HAP-1 (cell line): ENCODE results near the gene MGAT4C.

Experiments used
- DNase-seq, 2 experiments: peaks; one replicate each; pipeline ENCODE4 v3.0.0-alpha.2; 2016 to 2020; ENCODE audit warnings: low spot score in 2 of 2
- H3K27me3 ChIP-seq: fragments of 250-450 bp; sonication (Bioruptor Pico); 2 replicates; pipeline ENCODE4 v1.5.1; 2020; ENCODE audit warnings: low read depth, mild to moderate bottlenecking, moderate library complexity
- H3K36me3 ChIP-seq: fragments of 250-450 bp; sonication (Bioruptor Pico); replicated peaks from 2 replicates; pipeline ENCODE4 v1.5.1; 2020; ENCODE audit warnings: mild to moderate bottlenecking
- H3K4me1 ChIP-seq: fragments of 250-450 bp; sonication (Bioruptor Pico); 2 replicates; pipeline ENCODE4 v1.5.1; 2020; ENCODE audit warnings: mild to moderate bottlenecking
- H3K4me3 ChIP-seq: fragments of 250-450 bp; sonication (Bioruptor Pico); 2 replicates; pipeline ENCODE4 v1.5.1; 2020; ENCODE audit warnings: mild to moderate bottlenecking, moderate library complexity
- H3K9me3 ChIP-seq: fragments of 250-450 bp; sonication (Bioruptor Pico); 2 replicates; pipeline ENCODE4 v1.5.1; 2020; ENCODE audit warnings: mild to moderate bottlenecking, moderate library complexity
- in situ Hi-C: fragments of 300-500 bp; cut with MboI; formaldehyde crosslinking; loops from 3 replicates; pipeline ENCODE4 v1.14.3; 2020; ENCODE audit warnings: low sequenced_read_pairs, inconsistent platforms, mixed read lengths

The MGAT4C gene

DNA sequence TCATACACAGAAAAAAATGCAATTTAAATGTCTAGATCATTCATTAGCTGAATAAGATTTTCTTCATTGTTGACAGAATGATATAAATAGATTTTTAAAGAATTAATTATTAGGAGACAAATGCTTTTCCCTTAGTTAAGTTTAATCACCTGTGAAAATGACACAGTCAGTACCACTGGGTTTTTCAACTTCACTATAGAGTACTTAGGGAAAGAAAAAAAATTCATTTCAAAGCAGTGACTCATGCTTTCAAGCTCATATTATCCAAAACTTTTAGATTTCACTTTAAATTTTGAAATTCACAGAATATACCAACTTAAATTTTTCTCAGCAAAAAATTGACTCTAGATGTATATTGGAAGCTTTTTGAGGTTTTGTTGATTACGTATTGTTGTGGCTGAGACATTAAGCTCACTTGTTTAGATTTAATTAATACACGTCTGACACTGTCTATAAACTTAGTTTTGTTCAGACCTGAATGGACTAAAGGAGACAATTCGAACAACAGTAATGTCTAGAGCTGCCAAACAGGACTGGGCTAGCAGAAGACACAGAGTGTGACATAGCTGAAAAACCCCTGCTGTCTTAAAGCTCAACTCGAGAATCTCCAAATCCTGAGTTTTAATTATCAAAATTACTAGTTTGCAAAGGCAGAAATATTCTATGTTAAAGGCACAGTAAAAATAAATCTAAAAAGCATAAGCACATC is 1.6 kb downstream of the MGAT4C start:
- in situ Hi-C loops, result no loop called here
- H3K4me1 ChIP-seq, result no peaks in the 10 kb centered on the region; the same call in 1 of the 2 replicates
- H3K9me3 ChIP-seq, result no peaks in the 10 kb centered on the region
- H3K27me3 ChIP-seq, result no peaks in the 10 kb centered on the region
- DNase-seq, result no peak
- no peak overlapping the region for H3K4me3 ChIP-seq
- no peaks in the 10 kb centered on the region for H3K36me3 ChIP-seq

DNA sequence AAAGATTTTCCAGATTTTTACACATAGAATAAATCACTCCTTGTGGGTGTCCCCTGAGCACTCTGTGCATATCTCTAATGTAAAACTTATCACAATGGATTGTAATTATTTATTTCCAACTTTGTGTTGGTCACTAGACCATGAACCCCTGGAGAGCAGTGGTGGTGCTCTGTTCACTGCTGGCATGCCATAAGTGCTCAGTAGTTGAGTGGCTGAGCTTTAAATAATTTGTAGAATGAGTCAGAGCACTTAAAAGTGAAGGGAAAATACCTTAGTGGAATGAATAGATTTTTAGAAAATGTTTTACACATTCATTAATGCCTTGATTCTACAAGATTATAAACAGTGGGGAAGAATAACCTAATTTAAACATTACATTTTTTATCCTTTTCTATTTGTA is 6.3 kb downstream of the MGAT4C start:
- Histone ChIP-seq H3K4me1 (no peaks in the 10 kb centered on the region), H3K27me3 (no peaks in the 10 kb centered on the region), H3K4me3 (no peak overlapping the region), H3K9me3 (no peaks in the 10 kb centered on the region), H3K36me3 (no peaks in the 10 kb centered on the region)
- no peak for DNase-seq
- in situ Hi-C loops, result no loop called here

DNA sequence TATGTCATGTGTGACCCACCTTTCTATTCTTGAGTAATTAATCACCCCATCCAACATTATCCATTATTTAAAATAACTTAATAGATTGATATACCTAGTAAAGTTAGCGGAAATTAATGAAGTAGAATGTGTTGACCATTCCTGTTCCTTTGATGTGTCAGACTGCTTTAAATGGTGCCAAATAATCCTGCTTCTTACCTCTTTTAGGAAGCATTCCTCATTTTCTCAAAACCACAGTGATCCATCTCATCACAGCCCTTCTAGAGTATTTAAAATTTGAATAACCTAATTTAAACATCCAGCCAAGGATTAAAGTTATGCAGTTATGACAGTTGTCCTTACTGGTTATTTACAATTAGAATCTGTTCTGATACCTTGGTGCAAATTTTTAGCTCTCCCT is 6.9 kb downstream of the MGAT4C start:
- no peaks in the 10 kb centered on the region for H3K9me3 ChIP-seq
- no peak overlapping the region for H3K4me3 ChIP-seq
- in situ Hi-C loops, result no loop called here
- no peaks in the 10 kb centered on the region for H3K27me3 ChIP-seq
- H3K4me1 ChIP-seq, result no peaks in the 10 kb centered on the region
- H3K36me3 ChIP-seq, result no peaks in the 10 kb centered on the region
- no peak for DNase-seq

DNA sequence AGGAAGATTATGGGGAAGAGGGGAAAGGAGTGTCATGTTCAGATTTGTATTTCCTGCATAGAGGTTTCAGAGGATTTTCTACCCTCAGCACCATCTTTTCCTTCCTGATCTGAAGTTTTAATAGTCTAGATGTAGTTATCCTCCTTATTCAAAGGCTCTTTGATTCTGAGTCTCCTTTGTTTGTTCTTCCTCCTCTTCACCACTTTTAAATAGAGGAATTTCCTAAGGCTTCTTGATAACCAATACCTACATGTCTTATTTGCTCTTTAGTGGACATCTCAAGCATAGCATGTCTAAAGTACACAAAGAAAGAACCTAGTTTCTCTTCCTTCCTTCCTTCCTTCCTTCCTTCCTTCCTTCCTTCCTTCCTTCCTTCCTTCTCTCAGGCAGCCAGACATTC is 8.3 kb downstream of the MGAT4C start:
- in situ Hi-C loops, result no loop called here

DNA sequence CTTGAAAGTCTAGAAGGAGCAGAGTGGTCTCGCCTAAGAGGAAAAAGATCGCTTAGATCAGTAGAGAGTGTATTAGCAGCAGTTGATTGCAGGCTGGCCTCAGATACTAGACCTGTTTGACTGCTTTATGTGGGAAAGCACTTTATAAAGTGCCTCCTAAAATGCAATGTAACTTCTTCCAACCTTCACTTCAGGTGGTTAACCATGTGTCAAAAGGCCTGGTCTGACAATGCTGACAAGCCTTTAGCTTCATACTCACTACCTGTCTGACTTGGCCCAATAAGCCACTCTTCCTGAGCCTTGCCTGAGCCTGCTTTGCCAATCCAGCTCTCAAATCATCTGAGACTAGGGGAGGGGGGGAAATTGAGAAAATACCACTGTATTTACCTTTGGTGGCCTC is 14.6 kb downstream of the MGAT4C start:
- in situ Hi-C loops, result no loop called here
- Histone ChIP-seq H3K4me1 (no peaks in the 10 kb centered on the region), H3K27me3 (no peaks in the 10 kb centered on the region), H3K36me3 (no peaks in the 10 kb centered on the region), H3K4me3 (no peak overlapping the region), H3K9me3 (no peaks in the 10 kb centered on the region)
- DNase-seq, result no peak

More for the DNA sequence above, 8.3 kb downstream of the MGAT4C start:
- Histone ChIP-seq H3K27me3 (no peaks in the 10 kb centered on the region), H3K4me3 (no peak overlapping the region), H3K9me3 (no peaks in the 10 kb centered on the region), H3K4me1 (no peaks in the 10 kb centered on the region), H3K36me3 (no peaks in the 10 kb centered on the region)
- DNase-seq, result no peak

DNA sequence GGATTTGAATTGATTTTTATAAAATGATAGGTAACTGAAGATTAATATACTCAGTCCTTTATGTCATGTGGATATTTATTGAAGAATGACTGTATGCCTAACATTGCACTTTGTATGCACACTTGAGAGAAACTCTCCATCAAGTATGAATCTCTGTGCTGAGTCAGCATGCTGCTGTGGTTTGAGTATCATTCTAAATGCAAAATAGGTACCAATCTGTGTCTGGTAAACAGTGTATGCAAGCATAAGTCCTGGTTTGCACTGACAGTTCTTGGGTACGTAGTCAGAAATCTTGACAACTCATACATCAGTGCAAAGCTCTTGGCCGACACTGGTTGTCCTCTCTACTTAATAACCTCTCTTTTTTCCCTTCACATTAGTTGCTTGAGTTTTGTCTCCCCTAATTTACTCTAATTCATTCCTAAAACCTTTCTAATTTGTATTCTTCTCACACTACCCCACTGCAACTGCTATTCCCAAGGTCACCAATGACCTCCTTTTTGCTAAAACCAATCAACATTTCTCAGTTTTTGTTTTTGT is 21.8 kb downstream of the MGAT4C start:
- Histone ChIP-seq H3K9me3 (no peaks in the 10 kb centered on the region), H3K4me3 (no peak overlapping the region), H3K36me3 (no peaks in the 10 kb centered on the region), H3K4me1 (peaks cover 8% of the 10 kb centered on the region; the same call in 1 of the 2 replicates), H3K27me3 (no peaks in the 10 kb centered on the region)
- in situ Hi-C loops, result no loop called here
- no peak for DNase-seq

DNA sequence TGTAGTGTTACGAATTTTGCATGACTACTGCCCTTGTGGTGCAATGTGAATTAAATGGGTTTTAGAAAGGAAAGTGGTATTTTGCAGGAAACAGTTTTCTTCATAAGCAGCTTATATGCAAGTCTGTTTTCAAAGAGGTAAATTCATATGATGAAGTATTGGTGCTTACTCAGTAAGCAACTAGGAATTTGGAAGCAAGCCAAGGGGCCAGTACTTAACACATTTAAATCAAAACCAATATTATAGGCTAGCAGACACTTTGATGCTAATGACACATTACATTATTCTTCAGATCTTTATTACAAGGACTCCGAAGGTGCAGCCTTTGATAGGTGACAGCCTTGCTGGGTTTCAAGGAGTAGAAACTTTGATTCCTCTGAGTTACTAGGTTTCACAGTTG is 23.1 kb downstream of the MGAT4C start:
- peak; percentile 8 to 45 for DNase-seq
- Histone ChIP-seq H3K27me3 (no peaks in the 10 kb centered on the region), H3K4me1 (peaks cover 8% of the 10 kb centered on the region; the same call in 1 of the 2 replicates), H3K9me3 (no peaks in the 10 kb centered on the region), H3K36me3 (no peaks in the 10 kb centered on the region), H3K4me3 (no peak overlapping the region)
- in situ Hi-C loops, result no loop called here

DNA sequence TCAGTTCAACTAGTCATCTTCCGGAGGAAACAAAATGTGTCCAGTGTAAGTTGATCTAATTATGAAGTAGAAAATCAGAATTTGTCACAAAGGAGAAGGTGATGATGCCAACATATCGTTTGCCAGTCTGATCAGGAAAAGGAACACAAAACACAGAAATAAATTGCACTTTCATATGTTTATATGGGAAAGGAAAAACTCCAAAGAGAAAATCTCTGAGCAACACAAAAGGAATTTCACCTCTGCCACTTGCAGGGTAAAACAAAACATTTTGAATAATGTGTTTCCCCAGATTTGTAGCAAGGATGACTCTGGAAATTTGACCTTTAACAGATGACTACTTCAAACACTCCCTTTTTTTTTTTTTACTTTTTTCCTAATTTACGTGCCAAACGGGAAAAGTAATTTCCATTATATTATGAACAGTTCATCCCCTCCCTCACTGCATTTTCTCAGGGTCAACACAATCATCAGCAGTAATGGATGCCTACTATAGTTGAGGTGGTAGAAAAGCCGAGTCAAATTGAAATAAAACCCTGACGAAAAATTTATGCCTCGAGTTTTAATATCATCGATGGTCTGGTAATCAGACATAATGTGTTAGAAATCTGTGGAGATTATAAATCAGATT is 25.6 kb downstream of the MGAT4C start:
- H3K36me3 ChIP-seq, result no peaks in the 10 kb centered on the region
- H3K9me3 ChIP-seq, result no peaks in the 10 kb centered on the region
- in situ Hi-C loops, result no loop called here
- no peaks in the 10 kb centered on the region for H3K27me3 ChIP-seq
- peaks cover 8% of the 10 kb centered on the region; the same call in 1 of the 2 replicates for H3K4me1 ChIP-seq
- H3K4me3 ChIP-seq, result no peak overlapping the region
- no peak for DNase-seq

DNA sequence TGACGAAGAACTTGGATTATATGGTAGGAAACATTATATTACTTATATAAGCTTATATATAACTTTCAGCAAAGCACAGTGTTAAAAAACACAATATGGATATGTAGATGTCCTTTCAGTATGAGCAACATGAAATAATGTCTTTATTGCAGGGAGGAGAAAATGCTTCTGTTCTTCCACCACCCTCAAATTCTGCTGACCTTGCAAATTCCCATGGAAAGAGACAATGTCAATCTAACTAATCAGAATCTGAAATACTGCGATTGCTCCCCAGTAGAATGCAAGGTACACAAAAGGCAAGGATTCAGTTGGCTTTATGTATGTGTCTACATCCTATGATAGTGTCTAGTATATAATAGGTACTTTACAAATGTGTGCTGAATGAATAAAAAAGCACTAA is 26.4 kb downstream of the MGAT4C start:
- no peak for DNase-seq
- H3K36me3 ChIP-seq, result no peaks in the 10 kb centered on the region
- in situ Hi-C loops, result no loop called here
- no peak overlapping the region for H3K4me3 ChIP-seq
- peaks cover 8% of the 10 kb centered on the region; the same call in 1 of the 2 replicates for H3K4me1 ChIP-seq
- no peaks in the 10 kb centered on the region for H3K9me3 ChIP-seq
- no peaks in the 10 kb centered on the region for H3K27me3 ChIP-seq

DNA sequence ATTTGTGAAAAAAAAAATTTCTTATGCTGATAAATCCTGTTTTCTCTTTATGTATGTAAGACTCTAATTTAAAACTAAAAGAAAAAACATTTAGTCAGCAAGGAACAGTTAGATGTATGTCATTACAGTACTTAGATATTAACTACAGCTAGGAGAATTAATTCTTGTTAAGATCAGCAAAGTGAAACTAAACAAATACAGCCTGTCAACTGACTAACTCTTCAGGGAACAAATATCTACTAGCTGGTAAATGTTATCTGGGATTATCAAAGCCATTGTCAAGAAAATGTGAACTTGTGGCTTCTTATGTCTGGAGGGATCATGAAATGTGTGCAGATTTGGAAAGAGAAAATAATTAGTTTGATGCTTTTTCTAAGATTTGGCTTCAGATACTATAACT is 27.5 kb downstream of the MGAT4C start:
- no peaks in the 10 kb centered on the region for H3K36me3 ChIP-seq
- H3K4me1 ChIP-seq, result peaks cover 8% of the 10 kb centered on the region; the same call in 1 of the 2 replicates
- no peak for DNase-seq
- H3K27me3 ChIP-seq, result no peaks in the 10 kb centered on the region
- in situ Hi-C loops, result no loop called here
- H3K9me3 ChIP-seq, result no peaks in the 10 kb centered on the region
- H3K4me3 ChIP-seq, result no peak overlapping the region

DNA sequence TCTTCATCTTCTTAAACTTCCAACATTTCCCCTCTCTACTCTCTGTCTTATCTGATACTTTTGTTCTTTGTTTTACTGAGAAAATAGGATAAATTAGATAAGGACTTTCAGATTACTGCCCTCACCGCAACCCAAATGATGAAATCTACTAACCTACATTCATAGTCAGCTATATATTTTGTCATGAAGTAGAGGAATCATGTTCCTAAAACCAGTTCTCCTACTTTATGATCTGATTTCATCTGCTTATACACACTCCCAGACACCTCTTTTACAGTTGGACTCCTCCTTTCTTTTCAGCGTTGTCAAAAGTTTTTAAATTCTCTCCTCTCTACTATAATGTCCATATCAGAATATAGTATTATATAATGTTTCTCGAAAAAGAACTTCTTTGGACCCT is 29.7 kb downstream of the MGAT4C start:
- H3K4me3 ChIP-seq, result no peak overlapping the region
- no peaks in the 10 kb centered on the region for H3K9me3 ChIP-seq
- no peak for DNase-seq
- in situ Hi-C loops, result no loop called here
- no peaks in the 10 kb centered on the region for H3K27me3 ChIP-seq
- no peaks in the 10 kb centered on the region for H3K36me3 ChIP-seq
- no peaks in the 10 kb centered on the region for H3K4me1 ChIP-seq

DNA sequence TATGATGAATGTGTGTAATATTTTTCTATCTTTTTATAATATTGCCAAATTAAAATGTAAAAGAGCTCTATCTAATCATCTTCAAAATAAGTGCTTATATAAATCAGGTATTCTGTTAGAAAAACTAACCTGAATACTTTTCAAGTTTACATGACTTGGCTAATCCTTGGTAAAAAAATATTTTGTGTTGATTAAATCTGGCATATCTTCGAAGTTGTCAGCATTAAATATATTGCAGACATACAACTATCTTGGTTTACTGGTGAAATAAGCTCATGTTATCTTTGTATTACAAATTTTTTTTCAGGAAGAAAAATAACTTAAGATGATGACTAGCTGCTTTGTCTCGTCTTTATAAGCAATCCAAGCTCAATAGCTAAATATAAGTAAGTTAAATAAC is 39.6 kb downstream of the MGAT4C start:
- H3K4me1 ChIP-seq, result peaks cover 5% of the 10 kb centered on the region; the same call in 1 of the 2 replicates
- no peak for DNase-seq

DNA sequence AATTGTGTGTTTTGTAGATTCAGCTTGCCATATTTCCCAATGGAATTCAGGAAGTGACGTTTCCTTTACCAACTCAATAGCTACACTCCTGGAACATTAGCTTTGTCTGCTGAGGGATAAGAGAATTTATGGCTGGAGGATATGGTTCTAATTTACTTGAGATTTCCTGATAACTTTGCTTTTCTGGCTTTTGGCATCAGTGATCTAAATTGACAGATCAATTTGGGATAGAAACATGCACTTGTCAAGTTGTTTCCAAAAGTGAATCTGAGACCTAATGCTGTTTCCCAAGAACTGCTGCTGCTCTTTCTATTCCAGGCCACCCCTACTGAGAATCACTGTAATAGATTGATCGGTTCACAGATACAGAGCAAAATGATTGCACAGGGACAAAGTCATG is 43.2 kb downstream of the MGAT4C start:
- no peaks in the 10 kb centered on the region for H3K9me3 ChIP-seq
- in situ Hi-C loops, result no loop called here
- no peaks in the 10 kb centered on the region for H3K4me1 ChIP-seq
- no peak for DNase-seq
- no peaks in the 10 kb centered on the region for H3K36me3 ChIP-seq
- no peaks in the 10 kb centered on the region for H3K27me3 ChIP-seq
- H3K4me3 ChIP-seq, result no peak overlapping the region

More for the DNA sequence above, 39.6 kb downstream of the MGAT4C start:
- H3K9me3 ChIP-seq, result no peaks in the 10 kb centered on the region
- H3K4me3 ChIP-seq, result no peak overlapping the region
- H3K27me3 ChIP-seq, result no peaks in the 10 kb centered on the region
- H3K36me3 ChIP-seq, result no peaks in the 10 kb centered on the region
- in situ Hi-C loops, result no loop called here

DNA sequence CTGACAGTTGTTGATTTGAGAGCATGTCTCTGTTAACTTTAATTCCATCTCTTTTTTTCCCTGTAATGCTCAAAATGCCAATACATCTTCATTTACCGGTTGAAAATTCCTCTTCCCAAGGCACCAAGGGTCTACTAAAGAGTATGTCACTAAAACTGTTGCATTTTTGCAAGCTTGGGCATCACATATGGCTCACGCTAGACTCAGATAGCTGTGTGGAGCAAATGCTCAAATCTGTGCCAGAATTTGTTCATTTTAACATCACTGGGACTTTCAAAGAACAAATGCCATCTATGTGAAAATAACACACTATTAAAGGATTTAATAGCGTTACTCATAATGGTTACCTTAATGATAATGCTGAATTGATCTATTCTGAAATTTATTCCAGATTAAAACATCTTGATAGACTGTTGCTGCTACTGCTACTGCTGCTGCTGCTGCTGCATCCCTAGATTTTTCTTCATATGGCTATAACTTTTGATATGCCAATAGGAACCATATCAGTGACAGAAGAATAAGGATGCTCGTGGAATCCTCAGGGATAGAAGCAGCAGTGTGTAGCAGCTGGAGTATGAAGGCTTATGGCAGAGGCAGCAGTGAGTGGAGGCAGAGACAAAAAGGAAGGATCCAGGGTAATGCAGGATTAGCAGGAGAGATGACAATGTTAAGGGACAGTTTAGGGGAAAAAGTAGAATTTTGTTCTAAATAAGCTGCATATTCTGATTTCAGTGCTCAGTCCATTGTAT is 57.3 kb downstream of the MGAT4C start:
- no peaks in the 10 kb centered on the region for H3K27me3 ChIP-seq
- H3K9me3 ChIP-seq, result no peaks in the 10 kb centered on the region
- H3K36me3 ChIP-seq, result no peaks in the 10 kb centered on the region
- no peak overlapping the region for H3K4me3 ChIP-seq
- in situ Hi-C loops, result no loop called here
- no peaks in the 10 kb centered on the region for H3K4me1 ChIP-seq
- no peak for DNase-seq
